ENCODE measurements around the gene CSPG4. TPM values are rescaled to one million over a fixed set of nuclear protein-coding genes. Genes with fewer than 3 reads are reported as not detected.
A peak's percentile ranks its signal among the peaks of the same experiment; 100 is the strongest.

Gene CSPG4
- total and polyA plus RNA-seq, 10 of the 15 experiments (the other 5 are each of a cell fraction or from before 2014, with no cell fraction given) = 0.02 to 2.2 (median 0.76) TPM

DNA sequence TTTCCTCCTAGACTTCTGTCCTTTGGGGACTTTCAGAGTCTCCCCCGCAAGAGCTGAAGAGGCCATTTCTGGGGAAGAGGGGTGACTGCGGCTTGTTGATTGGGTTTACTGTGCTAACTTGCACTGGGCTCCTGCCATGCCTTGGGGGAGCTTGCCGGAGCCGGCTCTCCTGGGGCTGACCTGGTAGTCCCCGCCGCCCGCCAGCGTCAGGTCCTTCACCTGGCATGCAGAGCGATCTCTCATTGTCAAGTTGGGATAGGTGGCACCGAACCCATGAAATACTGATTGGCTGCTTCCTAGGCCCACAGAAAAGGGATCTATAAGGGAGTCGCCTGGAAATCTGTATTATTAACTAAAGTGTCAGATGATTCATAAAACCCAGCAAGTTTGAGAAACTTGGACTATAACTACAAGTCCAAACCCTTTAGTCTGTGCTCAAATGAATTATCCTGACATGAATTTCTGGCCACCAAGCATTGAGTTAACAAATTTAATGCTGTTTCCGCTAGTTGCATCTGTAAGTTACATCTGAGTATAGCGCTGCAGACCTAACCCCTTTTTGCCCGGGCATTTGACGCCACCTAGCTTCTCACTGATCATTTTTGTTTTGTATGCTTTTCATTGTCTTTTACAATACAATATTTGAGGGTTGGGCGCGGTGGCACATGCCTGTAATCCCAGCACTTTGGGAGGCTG, 72.0 kb downstream of the CSPG4 start (continued):
- TF ChIP-seq STAT3 (IDR thresholded peaks at IDR 0.05; ENCODE audit: low read depth, low read length) = no peak
- TF ChIP-seq, protein P1, sequence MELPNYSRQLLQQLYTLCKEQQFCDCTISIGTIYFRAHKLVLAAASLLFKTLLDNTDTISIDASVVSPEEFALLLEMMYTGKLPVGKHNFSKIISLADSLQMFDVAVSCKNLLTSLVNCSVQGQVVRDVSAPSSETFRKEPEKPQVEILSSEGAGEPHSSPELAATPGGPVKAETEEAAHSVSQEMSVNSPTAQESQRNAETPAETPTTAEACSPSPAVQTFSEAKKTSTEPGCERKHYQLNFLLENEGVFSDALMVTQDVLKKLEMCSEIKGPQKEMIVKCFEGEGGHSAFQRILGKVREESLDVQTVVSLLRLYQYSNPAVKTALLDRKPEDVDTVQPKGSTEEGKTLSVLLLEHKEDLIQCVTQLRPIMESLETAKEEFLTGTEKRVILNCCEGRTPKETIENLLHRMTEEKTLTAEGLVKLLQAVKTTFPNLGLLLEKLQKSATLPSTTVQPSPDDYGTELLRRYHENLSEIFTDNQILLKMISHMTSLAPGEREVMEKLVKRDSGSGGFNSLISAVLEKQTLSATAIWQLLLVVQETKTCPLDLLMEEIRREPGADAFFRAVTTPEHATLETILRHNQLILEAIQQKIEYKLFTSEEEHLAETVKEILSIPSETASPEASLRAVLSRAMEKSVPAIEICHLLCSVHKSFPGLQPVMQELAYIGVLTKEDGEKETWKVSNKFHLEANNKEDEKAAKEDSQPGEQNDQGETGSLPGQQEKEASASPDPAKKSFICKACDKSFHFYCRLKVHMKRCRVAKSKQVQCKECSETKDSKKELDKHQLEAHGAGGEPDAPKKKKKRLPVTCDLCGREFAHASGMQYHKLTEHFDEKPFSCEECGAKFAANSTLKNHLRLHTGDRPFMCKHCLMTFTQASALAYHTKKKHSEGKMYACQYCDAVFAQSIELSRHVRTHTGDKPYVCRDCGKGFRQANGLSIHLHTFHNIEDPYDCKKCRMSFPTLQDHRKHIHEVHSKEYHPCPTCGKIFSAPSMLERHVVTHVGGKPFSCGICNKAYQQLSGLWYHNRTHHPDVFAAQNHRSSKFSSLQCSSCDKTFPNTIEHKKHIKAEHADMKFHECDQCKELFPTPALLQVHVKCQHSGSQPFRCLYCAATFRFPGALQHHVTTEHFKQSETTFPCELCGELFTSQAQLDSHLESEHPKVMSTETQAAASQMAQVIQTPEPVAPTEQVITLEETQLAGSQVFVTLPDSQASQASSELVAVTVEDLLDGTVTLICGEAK (IDR thresholded peaks at IDR 0.05; ENCODE audit: borderline replicate concordance) = no peak
- no peak for TF ChIP-seq NFYA (IDR thresholded peaks at IDR 0.05; ENCODE audit: borderline replicate concordance, low read depth, low read length)
- no peak for TF ChIP-seq SMAD5 (IDR thresholded peaks at IDR 0.05; ENCODE audit: low read depth)
- TF ChIP-seq ZSCAN29 (IDR thresholded peaks at IDR 0.05) = no peak
- TF ChIP-seq SIX5 (IDR thresholded peaks at IDR 0.05; ENCODE audit: low read depth, low read length, severe bottlenecking) = no peak
- TF ChIP-seq RBBP5 (conservative IDR thresholded peaks at IDR 0.05) = no peak
- no peak for TF ChIP-seq TCF12 (IDR thresholded peaks at IDR 0.05; ENCODE audit: low read depth, low read length)
- no peak for TF ChIP-seq ZNF217 (IDR thresholded peaks at IDR 0.05)
- TF ChIP-seq SREBF1 (IDR thresholded peaks at IDR 0.05; ENCODE audit: low read length) = peak; percentile 37; the same call in 1 of the 2 replicates
- TF ChIP-seq MEF2B (IDR thresholded peaks at IDR 0.05; ENCODE audit: partially characterized antibody, poor library complexity, severe bottlenecking) = no peak
- TF ChIP-seq, protein P2, sequence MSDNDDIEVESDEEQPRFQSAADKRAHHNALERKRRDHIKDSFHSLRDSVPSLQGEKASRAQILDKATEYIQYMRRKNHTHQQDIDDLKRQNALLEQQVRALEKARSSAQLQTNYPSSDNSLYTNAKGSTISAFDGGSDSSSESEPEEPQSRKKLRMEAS (IDR thresholded peaks at IDR 0.05; ENCODE audit: low read depth, low read length) = no peak
- TF ChIP-seq SUPT20H (IDR thresholded peaks at IDR 0.05; ENCODE audit: borderline replicate concordance, control insufficient read depth, low read depth, low read length) = no peak
- no peak for TF ChIP-seq FOXM1 (IDR thresholded peaks at IDR 0.05; ENCODE audit: low read depth, low read length)
